Stimulated activated CD8-positive, alpha-beta memory T cell treated with anti-CD3 and anti-CD28 coated beads, Interleukin-7, amount 100 ng/mL, for 4 hours (primary cell): Measurements from ENCODE around the gene SLMAP.

Experiments used
- DNase-seq, 2 donors: peaks; one replicate each; pipeline ENCODE4 v3.0.0-alpha.2; 2020; ENCODE audit warnings: low read depth in 2 of 2

Gene SLMAP

DNA sequence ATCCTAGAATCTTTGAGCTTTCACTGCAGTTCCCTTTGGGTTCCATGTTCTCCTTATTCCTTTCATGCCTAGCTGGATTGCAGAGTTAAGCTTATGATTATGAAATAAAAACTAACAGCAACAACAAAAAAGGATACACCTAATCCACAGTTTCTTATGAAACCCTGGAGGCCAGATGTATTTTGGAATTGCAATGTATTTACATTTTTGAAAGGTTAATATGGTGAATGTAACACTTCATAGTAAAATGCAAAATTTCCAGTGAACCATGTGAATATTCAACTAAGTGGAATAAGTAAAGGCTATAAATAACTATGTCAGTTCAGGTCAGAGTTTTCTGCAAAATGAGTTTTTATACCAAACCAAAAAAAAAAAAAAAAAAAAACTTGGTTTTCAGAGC, 186.3 kb downstream of the SLMAP start:
- no peak for DNase-seq

DNA sequence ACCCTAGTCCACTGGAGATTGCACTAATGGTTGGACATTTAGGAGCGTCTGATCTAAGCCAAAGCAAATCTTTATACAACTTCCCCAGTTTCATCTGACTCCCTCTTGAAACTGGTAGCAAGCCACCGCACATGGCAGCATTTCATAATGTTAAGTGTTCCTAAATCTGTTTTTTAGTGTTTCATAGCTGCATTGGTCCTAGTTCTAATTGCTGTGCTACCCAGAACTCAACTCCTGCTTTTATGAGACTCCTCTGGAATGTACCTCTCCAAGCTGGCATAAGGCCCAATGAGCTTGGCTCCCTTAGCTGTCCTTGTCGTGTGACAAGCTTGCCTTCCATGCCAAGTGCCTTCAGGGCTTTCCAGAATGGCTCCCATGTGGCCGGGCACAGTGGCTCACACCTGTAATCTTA, 186.8 kb downstream of the SLMAP start:
- no peak for DNase-seq

DNA sequence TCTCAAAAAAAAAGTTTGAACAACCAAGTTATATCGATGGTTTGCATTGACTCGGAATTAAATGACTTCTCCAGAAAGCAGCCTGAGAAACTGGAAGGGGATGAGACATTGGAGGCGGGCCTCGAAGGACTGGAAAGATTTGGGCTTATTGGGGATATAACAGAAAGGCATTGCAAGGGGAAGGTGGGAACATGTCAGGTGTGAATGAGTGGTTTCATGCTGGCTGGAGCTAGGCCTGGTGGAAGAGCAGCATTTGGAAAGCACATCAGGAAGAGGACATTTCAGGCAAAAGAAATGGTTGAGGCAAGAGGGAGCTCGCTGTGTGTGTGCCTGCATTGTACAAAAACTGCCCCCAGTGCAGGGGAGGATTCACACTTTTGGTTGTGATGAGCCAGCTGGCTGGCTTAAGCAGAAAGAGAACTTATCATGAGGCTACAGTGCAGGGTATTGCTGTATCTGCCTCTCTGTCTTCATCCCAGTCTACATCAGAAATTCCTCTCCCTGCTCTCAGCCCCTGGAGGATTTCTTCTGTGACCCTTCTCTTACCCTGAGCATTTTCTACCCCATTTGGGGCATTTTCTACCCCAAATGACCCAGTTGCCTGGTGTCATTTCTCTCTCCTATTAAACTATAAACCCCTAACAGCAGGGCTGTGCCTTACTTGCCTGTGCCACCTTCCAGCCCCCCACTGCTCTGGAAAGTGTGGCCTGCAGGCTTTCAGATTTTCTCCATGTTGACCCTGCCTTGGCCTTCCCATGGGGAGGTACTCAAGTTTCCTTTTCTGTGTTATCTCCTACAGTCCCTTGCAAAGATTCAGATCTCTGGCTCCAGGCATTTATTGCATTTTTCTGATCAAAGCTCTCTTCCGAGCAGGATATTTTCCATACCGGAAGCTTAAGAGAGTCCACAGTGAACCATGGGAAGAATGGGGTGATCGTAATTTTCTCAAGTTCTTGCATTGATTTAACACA, 187.7 kb downstream of the SLMAP start:
- DNase-seq, result no peak

DNA sequence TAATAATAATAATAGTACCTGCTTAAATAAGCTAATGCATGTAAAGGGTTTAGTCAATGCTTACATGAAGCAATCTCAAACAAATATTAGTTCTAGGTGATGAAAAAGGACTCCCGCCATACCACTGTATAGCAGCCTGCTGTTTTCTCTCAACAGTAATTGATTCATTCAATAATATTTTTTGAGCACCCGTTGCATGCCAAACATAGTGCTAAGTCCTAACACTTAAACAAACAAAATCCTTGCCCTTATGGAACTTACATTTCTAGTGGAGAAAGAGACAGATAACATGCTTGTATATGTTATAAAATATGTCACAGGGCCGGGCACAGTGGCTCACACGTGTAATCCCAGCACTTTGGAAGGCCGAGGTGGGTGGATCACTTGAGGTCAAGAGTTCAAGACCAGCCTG, 190.9 kb downstream of the SLMAP start:
- DNase-seq, result no peak

DNA sequence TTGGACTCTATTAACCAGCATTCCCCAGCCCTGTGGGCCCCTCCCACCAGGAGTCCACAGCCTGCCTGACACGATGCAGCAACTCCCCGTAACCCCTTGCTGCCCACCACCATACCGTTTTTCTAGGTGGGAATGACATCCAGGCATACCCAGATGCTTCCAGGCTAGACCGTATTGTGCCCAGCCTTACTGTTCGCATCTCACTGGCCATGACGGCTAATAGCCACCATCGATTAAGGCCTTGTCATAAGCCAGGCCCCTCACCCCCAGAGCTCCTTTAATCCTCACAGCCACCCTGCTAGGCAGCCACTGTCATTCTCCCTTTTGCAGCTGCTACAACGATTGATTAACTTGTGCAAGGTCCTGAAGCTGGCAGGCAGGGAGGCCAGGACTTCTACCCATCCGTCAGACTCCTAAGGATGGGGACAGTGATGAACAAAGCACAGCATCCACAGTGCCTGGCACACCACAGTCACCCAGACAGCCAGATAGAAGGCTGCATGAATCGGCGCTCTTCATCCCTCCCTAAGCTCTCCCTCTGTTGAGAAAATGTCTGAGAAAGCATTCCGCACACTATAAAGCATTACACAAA, 192.1 kb downstream of the SLMAP start:
- no peak for DNase-seq

DNA sequence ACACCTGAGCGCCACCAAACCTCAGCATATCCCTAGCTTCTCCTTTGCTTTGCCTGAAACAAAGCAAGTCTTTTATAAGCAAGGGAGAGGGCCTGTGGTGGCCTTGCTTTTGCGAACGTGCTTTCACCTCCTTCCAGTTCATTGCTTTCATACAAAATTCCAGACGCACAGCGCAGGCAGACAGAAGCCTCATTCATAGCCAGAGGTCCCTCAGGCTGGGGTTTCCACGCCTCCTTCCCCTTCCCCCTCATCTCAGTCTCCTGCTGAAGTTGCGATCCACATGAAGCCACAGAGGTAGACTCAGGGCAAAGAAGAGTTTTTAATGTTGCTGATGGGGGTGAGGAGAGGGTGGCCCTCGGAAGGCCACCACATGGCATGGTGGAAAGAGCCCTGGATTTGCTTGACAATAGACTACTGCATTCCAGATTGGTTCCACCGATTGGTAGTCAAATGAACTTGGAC, 192.7 kb downstream of the SLMAP start:
- DNase-seq, result no peak

DNA sequence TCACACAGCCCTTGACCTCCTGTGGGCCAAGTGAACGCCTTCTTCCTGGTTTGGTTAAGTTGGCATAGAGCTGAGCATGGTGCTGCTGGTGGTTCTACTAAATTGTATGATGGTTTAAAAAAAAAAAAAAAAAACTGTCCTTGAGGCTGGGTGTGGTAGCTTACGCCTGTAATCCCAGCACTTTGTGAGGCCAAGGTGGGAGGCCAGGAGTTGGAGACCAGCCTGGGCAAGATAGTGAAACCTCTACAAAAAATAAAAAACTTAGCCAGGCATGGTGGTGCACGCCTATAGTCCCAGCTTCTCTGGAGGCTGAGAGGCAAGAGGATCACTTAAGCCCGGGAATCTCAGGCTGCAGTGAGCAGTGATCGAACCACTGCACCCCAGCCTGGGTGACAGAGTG, 193.2 kb downstream of the SLMAP start:
- no peak for DNase-seq

DNA sequence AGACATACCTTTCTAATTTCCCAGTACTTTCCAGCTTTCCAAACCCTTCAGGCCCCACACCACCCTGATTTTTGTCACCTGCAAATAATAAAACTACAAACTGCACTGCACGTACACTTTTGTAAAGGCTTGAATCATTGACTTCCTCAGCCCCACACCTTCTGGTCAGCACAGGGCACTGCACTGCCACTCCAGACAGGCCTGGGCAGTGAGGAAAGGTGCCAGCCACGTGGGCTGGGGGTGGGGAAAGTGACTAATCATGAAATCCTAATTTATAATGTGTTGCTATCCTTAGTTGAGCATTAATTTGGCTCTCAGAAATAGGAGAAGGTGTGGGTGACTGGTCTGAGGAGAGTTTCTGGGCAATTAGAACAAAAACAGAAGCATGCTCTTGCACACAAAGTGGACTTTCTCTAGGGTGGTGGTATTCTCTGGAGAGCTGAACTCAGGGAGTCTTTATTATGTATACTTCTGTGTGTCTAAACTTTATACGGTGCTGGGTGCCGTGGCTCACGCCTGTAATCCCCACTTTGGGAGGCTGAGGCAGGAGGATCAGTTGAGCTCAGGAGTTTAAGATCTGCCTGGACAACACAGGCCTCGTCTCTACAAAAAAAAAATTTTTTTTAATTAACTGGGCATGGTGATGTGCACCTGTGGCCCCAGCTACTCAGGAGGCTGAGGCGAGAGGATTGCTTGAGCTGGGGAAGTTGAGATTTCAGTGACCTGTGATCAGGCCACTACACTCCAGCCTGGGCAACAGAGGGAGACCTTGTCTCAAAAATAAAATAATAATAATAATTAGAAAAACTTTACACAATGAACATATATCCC, 193.9 kb downstream of the SLMAP start:
- no peak for DNase-seq

DNA sequence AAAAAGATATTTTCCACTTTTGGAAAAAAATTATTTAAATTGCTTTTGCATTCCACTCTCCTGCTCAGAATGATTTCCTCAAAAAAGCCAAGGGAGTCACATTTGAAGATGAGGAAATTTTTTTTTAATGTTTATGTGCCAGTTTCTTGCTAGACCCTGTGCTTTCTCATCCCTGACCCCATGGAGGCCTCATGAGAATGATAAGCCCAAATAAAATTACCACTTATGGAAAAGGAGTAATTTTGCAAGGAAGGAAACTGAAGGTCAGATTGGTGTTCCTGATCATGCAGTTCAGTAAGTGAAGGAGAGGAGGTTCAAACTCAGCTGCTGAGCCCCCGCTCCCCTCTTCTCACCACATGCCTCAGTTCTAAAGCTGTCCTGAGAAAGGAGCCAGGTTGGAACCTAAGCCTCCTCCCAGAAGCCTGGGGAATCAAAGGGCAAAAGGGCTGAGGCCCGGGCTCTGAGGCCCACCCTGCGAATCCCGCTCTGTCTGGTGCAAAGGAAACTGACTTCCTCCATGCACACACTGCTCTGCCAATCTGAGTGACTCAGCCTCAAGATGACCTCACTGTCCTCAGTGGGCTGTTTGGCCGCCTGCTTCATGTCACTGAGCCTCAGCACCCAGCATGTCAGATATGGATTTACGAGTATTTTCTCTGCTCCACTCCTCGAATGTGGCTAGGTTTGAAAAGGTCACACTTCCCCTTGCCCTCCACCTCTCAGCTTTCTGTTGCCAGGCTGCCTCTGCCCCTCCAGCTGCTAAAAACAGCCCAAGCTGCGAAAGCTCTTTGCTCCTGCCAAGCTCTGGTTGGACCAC, 195.2 kb downstream of the SLMAP start:
- no peak for DNase-seq

DNA sequence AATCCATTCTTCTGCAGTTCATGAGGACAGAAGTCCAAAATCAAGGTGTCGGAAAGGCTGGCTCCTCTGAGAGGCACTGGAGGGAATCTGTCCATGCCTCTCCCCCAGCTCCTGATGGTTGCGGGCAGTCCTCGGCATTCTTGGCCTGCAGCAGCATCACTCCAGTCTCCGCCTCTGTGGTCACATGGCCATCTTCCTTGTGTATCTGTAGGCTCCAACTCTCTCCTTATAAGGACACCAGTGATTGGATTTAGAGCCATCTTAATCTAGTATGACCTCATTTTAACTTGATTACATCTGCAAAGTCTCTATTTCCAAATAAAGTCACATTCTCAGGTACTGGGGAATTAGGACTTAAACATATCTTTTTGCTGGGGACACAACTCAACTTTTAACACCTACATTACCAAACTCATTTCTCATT, 196.1 kb downstream of the SLMAP start:
- no peak for DNase-seq

DNA sequence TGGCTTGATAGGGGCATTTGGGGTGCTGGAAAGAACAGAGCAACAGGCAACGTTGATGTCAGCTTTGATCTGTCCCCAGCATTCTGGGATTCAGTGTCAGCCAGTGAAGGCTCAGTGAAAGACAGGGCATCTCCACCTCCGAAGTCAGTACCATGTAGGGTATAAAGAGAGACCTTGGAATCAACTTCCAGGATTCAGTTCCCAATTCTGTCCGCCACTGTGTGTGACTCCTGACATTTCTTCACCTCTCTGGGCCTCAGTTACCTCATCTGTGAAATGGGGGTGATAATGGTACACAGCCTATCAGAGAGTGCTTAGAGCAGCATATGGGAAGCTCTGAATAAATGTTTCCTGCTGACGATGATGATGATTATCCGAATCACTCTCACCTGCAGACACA, 196.5 kb downstream of the SLMAP start:
- no peak for DNase-seq

DNA sequence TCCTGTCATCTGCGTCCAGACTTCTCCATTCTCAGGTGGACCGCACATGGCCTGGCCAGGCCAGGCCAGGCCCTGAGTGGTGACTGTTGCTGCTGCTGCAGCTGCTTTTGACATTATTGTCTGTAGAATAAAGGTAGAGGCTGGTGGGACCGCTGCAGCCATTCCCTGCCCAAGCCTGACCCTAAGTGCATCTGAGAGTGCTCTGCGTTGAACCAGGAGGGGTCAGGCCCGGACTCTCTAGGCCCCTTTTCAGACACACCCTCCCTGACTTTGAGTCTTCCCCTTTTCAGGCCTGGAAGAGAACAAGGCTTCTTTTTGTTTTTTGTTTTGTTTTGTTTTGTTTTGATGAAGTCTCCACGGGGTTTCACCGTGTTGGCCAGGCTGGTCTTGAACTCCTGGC, 197.5 kb downstream of the SLMAP start:
- no peak for DNase-seq

DNA sequence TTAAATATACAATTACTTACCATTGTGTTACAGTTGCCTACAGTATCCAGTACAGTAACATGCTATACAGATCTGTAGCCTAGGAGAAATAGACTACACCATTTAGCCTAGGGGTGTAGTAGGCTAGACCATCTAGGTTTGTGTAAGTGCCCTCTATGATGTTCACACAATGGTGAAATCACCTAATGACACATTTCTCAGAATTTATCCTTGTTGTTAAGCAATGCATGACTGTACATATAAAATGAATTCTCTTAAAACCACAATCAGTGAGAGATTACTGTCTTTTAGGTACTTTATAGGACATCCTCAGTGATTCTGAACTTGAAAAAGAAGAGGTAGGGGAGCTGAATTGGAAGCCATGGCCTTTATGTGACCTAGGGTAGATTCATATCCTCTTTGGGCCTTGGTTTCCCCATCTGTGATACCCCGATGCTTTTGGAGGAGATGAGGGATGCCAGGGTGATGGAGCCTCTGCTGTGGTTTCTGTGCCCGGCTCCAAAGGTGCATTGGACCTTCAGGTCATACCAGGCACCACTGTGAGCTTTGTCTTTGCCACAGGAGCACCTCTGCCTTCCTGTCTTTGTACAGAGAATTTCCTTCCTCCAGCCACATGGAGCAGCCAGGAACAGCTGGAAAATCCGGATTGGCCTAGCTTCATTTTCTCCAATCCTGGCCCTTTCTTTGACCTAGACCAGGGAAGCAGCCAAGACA, 200.2 kb downstream of the SLMAP start:
- DNase-seq, result no peak

DNA sequence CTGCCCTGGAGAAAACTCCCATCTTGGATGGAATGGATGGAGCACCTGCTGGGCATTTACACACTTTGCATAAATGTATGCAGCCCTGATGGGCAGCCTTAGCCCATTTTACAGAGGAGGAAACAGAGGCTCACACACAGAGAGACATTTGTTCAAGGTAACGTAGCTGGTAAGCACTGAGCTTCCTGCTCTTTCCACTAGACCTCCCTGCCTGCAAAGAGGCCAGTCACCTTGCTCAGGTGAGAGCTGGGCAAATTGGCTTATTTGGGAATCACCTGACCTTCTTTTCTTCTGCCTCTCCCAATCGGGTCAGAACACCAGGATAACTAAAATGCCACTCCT, 200.7 kb downstream of the SLMAP start:
- no peak for DNase-seq

DNA sequence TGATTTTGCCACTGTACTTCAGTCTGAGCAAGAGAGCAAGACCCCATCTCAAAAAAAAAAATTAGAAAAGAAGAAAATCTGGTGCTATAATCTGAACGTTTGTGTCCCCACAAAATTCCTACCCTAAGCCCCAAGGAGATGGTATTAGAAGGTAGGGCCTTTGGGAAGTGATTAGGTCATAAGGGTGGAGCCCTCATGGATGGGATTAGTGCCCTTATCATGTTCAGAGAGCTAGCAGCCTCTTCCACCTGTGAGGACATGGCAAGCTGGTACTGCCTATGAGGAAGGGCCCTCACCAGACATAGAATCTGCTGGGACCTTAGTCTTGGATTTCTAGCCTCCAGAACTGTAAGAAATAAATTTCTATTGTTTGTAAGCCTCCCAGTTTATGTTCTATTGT, 201.7 kb downstream of the SLMAP start:
- DNase-seq, result no peak

DNA sequence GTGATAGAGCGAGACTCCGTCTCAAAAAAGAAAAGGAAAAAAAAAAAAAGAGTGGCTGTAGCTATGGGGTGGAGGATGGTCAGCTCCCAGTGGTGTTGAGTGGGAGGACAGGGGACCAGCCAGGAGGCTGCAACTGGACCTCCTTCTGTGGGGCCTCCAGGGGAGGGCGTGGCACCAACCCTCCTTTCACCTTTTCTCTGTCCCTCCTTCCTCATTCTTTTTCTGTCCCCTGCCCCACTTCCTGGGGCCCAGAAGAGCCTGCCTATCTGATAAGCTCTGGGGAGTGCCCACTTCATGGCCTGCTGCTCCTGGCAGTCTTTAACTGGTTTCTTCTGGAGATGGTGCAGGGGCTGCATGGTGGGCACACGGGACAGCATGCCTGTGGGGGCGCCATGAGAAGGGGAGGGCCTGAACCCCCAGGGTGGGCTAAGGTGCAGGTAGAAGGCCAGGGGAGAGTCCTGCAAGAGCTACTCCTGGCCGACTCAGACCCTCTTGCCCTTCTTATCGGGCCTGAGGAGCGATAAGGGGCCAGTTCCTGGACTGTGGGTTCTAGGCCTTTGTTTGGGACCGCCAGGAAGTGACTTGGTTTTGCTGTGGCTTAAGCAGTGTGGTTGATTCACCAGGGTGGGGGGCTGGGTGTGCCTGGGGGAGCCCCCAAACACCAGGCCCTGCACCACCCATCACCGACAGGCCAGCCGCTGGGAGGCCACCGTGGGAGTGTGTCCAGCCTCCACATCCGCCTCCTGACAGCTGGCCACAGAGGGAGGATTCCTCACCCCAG, 202.7 kb downstream of the SLMAP start:
- no peak for DNase-seq

DNA sequence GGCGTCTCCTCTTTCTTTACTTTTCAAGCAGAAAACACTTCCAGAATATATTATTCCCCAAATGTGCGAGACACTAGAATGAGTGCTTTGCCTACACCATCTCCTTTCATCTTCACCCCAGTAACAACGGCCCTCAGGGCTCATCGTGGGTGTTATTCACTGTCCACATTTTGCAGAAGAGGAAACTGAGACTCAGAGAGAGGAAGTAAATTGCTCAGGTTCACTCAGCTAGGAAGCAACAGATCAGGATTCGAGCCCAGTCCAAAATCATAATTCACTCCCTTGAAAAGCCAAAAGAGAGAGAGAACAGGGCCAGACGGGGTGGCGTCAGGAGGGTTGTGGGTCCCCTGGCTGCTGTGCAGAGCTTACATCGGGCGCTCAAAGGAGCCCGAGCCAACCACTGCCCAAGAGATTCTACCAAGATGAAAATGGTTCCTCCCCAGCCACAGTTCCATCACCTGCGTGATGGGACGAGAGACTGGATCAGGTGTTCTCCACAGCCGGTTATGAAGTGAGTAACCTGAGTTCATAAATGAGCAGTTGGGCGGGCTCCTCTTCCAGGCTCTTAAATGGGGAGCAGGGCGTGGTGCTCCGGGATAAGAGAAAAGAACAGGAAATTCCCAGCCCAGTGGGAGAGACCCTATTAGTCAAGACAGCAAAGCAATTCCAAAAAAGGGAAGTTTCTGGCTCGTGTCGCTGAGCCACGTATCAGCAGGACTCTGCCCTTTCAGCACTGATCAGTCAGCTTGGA, 203.5 kb downstream of the SLMAP start:
- no peak for DNase-seq

DNA sequence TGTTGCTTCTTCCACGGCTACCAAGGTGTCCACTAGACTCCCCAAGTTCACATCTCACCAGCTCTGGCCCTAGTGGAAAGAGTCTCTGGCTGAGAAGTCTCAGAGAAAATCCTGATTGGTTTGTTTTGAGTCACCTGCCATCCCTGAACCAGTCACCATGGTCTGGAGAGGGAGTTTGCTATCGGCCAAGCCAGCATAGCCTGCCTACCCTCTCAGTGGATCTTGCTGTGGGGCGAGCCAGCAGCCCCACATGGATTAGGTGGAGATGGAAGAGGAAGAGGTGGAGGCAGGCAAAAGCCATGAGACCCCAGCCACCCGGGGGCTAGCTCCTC, 204.0 kb downstream of the SLMAP start:
- no peak for DNase-seq

DNA sequence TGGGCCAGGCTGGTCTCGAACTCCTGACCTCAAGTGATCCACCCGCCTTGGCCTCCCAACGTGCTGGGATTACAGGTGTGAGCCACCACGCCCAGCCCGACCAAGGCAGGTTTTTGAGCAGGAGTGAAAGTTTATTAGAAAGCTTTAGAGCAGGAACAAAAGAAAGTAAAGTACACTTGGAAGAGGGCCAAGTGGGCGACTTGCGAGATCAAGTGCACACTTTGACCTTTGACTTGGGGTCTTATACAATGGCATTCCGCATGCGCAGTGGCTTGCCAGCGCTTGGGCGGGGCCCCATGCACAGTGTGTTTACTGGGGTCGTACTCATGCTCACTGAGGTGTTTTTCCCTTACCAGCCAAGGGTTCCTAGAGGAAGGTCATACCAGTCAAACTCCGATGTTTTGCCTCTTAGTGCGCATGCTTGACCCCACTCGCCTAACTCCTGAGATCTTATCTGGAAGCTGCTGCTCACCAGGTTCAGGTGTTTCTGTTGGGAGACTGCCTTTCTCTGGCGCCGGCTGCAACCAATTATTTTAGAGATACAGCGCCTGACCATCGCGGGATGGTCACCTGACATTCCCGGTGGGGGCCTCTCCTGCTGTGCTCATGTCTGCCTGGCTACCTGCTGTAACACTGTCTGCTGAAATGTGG, 205.2 kb downstream of the SLMAP start:
- DNase-seq, result no peak
